K562 (cell line): ENCODE measurements around the gene LHB. TPM values are rescaled to one million over a fixed set of nuclear protein-coding genes. Genes with fewer than 3 reads are reported as not detected.

Experiments used
- BACH1 ChIP-seq: fragments of 200-800 bp; sonication (Bioruptor generic); IDR thresholded peaks from 2 replicates; pipeline ENCODE4 v1.6.1; 2016; ENCODE audit warnings: missing genetic modification characterization, missing compliant biosample characterization
- CSDE1 ChIP-seq, 2 experiments: fragments of 450-650 bp; IDR thresholded peaks; 2 replicates each; pipeline ENCODE4 v1.6.1; 2016; ENCODE audit warnings: mild to moderate bottlenecking in 1 of 2
- CTCFL ChIP-seq: IDR thresholded peaks from 2 replicates; pipeline ENCODE4 v1.6.1; 2011; ENCODE audit warnings: borderline replicate concordance, low read depth, mild to moderate bottlenecking, moderate library complexity, low read length; ENCODE audit not compliant: insufficient read depth, poor library complexity, severe bottlenecking
- E2F8 ChIP-seq: fragments of 450-650 bp; IDR thresholded peaks from 2 replicates; pipeline ENCODE4 v1.7.1; 2018; ENCODE audit warnings: mild to moderate bottlenecking, low read depth; ENCODE audit not compliant: partially characterized antibody
- ESRRB ChIP-seq: fragments of 250-450 bp; sonication (Bioruptor Pico); IDR thresholded peaks from 2 replicates; pipeline ENCODE4 v1.5.0; 2020; ENCODE audit warnings: mild to moderate bottlenecking, moderate library complexity, borderline replicate concordance
- FOXM1 ChIP-seq, 2 experiments: fragments of 450-650 bp in 1 of 2; sonication (generic) in 1 of 2; formaldehyde crosslinking in 1 of 2; IDR thresholded peaks; 2 replicates each; pipeline versions ENCODE4 v1.6.1 to v1.9.0; 2017 to 2022; ENCODE audit warnings: low read depth in 2 of 2, mild to moderate bottlenecking in 2 of 2, missing genetic modification reagents in 1 of 2, moderate library complexity in 1 of 2
- GATAD2B ChIP-seq: fragments of 450-650 bp; IDR thresholded peaks from 2 replicates; pipeline ENCODE4 v1.6.1; 2017; ENCODE audit warnings: mild to moderate bottlenecking, borderline replicate concordance
- HLTF ChIP-seq: fragments of 450-650 bp; IDR thresholded peaks from 2 replicates; pipeline ENCODE4 v1.6.1; 2016
- JUNB ChIP-seq: fragments of 450-650 bp; formaldehyde crosslinking; conservative IDR thresholded peaks from 2 replicates; pipeline ENCODE4 v1.4.0; 2020; ENCODE audit warnings: mild to moderate bottlenecking
- MNT ChIP-seq, 2 experiments: fragments of 450-650 bp; conservative IDR thresholded peaks; 2 replicates each; pipeline ENCODE4 v1.6.1; 2017; ENCODE audit warnings: mild to moderate bottlenecking in 2 of 2, moderate library complexity in 2 of 2
- RBM22 ChIP-seq: fragments of 200-400 bp; formaldehyde crosslinking; IDR thresholded peaks from 2 replicates; pipeline ENCODE4 v1.6.1; 2018; ENCODE audit warnings: low read length, low read depth; ENCODE audit not compliant: poor library complexity, severe bottlenecking
- SFPQ ChIP-seq: fragments of 200-400 bp; formaldehyde crosslinking; IDR thresholded peaks from 2 replicates; pipeline ENCODE4 v1.6.1; 2017; ENCODE audit warnings: mild to moderate bottlenecking, low read depth, low read length, moderate library complexity
- SIX5 ChIP-seq, 2 experiments: IDR thresholded peaks; 2 replicates each; pipeline ENCODE4 v1.6.1; 2011; ENCODE audit warnings: low read length in 2 of 2, borderline replicate concordance in 1 of 2, low read depth in 1 of 2, mild to moderate bottlenecking in 1 of 2, moderate library complexity in 1 of 2; ENCODE audit not compliant: insufficient read depth in 1 of 2
- SOX6 ChIP-seq: fragments of 450-650 bp; IDR thresholded peaks from 2 replicates; pipeline ENCODE4 v1.6.1; 2014; ENCODE audit warnings: mild to moderate bottlenecking
- TAL1 ChIP-seq: fragments of 450-650 bp; IDR thresholded peaks from 2 replicates; pipeline ENCODE4 v1.6.1; 2016; ENCODE audit warnings: mild to moderate bottlenecking
- polyA plus RNA-seq, 8 experiments: library from polyadenylated mRNA; depleted of rRNA in 4 of 8; stranded (reverse) in 5 of 8; unstranded in 3 of 8; fragments of >200 nt; fragmentation: Nextera tagmentation in 2 of 8; fragmentation: Illumina TruSeq in 1 of 8; extraction: Ambion mirVana in 2 of 8; extraction: Trizol in 1 of 8; gene quantifications; 2 replicates each; pipeline versions ENCODE4 v1.2.1 to v1.2.3, GENCODE V29; 2011 to 2014; ENCODE audit warnings: inconsistent platforms in 1 of 8, missing spikeins in 1 of 8
- total RNA-seq, 7 experiments: library from RNA; depleted of rRNA in 6 of 7; stranded (reverse); fragments of >200 nt in 6 of 7; fragmentation: Illumina TruSeq in 2 of 7; extraction: Trizol in 2 of 7; gene quantifications; 2 replicates each; pipeline versions ENCODE4 v1.2.1 to v1.2.3, GENCODE V29; 2011 to 2021; ENCODE audit warnings: low replicate concordance in 1 of 7

LHB gene
- total and polyA plus RNA-seq, 9 of the 15 experiments (the other 6 are each of a cell fraction or from before 2014, with no cell fraction given): 0.54 TPM; not detected in 8

- TF ChIP-seq GATAD2B (no peak; the same call in 1 of the 2 replicates), ESRRB (CRISPR knock-in tag) (0 out of 2 replicates have a peak, but pooled peaks have one; percentile 19), SOX6 (no peak), RBM22 (peak; percentile 70), MNT (conservative IDR thresholded peaks at IDR 0.05) (peak; percentile 45 to 54; a peak in 2 of 4 replicates), HLTF (no peak), SIX5 (IDR thresholded peaks at IDR 0.05; ENCODE audit: borderline replicate concordance in 1 of 2, insufficient read depth in 1 of 2, low read depth in 1 of 2, low read length in 2 of 2) (no peak), BACH1 (peak; percentile 78), FOXM1 (IDR thresholded peaks at IDR 0.05; ENCODE audit: low read depth) (no peak), FOXM1 (CRISPR knock-in tag; IDR thresholded peaks at IDR 0.05; ENCODE audit: low read depth) (no peak), E2F8 (peak; percentile 53), CTCFL (no peak), JUNB (no peak), TAL1 (no peak), SFPQ (no peak), CSDE1 (IDR thresholded peaks at IDR 0.05) (no peak)
Measured at GRCh38 chr19:48967346-48968178, 49.3 kb downstream of the LHB start (continued).
